Measurements from ENCODE around the gene CPA5. TPM values are rescaled to one million over a fixed set of nuclear protein-coding genes. Genes with fewer than 3 reads are reported as not detected.
A peak's percentile ranks its signal among the peaks of the same experiment; 100 is the strongest.

Gene CPA5
- total RNA-seq, 6 experiments from 2014 or later: not detected

DNA sequence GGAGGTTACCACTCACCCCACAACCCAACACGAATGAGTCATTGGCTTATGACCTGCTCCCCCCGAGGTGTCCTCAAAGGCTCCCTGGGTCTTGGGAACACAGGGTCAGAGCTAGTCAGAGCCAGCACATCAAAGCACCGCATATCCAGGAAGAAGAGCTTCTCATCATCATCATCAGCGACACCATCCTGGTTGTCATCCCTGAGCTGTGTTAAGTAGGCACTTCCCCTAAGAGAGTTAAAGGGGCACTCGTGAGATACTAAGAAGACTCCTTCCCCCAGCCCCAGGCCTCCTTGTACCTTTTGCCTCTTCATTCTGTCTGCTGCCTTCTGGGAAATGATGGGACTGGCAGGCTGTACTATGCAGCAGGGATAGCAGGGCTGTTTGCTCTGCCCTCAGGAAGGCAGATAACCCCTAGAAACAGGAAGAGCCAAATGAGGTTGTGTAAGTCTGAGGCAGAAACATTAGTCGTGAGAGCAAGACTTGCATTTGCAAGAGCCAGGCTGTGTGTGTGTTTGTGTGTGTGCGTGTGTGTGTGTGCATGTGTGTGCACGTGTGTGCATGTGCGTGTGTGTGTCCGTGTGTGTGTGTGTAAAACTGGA lies 24.6 kb downstream of the CPA5 start:
- no peak overlapping the region for H3K4me3 ChIP-seq
- WGBS (ENCODE audit: insufficient coverage, low coverage, low lambda C conversion rate, missing lambda C conversion rate): 13% methylated on average over 6 of the region's 10 CpGs
- H3K27me3 ChIP-seq: no peaks in the 10 kb centered on the region
- H3K36me3 ChIP-seq: no peaks in the 10 kb centered on the region
- DNase-seq (peak in 2 of 3 donors; percentile 33 to 48), ATAC-seq (peak; percentile 63 to 84 (median 68))
- peaks cover 0 to 5% (median 0%) of the 10 kb centered on the region in 4 donors for H3K4me1 ChIP-seq
- peak overlapping the region in 1 of 3 donors; percentile 36 for H3K27ac ChIP-seq
- no peaks in the 10 kb centered on the region for H3K9me3 ChIP-seq
- intact Hi-C loops (cut with DNase I): no loop called here
- TF ChIP-seq, protein P1, sequence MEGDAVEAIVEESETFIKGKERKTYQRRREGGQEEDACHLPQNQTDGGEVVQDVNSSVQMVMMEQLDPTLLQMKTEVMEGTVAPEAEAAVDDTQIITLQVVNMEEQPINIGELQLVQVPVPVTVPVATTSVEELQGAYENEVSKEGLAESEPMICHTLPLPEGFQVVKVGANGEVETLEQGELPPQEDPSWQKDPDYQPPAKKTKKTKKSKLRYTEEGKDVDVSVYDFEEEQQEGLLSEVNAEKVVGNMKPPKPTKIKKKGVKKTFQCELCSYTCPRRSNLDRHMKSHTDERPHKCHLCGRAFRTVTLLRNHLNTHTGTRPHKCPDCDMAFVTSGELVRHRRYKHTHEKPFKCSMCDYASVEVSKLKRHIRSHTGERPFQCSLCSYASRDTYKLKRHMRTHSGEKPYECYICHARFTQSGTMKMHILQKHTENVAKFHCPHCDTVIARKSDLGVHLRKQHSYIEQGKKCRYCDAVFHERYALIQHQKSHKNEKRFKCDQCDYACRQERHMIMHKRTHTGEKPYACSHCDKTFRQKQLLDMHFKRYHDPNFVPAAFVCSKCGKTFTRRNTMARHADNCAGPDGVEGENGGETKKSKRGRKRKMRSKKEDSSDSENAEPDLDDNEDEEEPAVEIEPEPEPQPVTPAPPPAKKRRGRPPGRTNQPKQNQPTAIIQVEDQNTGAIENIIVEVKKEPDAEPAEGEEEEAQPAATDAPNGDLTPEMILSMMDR (IDR thresholded peaks at IDR 0.05): no peak
- TF ChIP-seq POLR2A (IDR thresholded peaks at IDR 0.05): no peak

DNA sequence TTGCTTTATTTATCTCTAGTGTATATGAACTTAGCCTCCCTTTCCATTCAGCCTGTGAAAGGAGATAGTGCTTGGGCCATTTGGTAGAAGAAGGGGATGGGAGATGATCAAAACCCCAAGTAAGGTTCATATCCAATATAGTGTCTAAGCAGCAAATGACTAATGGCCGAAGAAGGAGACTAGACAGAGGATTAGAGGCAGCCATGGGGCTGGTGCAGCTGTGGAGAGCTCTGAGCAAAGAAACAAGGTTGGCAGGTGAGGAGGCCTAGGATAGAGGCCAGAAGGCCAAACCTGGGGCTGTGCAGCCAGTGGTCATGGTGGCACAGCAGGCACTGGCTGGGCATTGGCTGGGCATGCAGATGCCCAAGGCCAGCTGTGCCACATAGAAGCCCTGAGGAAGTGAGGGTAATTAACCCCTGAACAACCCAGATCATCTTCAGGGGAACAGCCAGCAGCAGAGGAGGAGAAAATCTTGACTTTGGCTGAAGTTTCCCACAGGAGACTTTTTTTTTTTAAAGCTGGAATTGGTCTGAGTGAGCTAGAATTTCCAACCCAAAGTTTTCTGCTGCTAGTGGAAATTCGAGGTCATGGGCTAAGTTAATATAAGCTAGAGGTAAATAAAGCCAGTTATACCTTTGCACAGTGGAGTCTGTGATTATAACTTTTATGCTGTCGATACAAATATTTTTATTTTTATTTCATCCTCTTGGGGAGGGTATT lies 25.4 kb downstream of the CPA5 start:
- Histone ChIP-seq H3K27me3 (no peaks in the 10 kb centered on the region), H3K9me3 (no peaks in the 10 kb centered on the region), H3K27ac (no peak overlapping the region), H3K4me1 (peaks cover 0 to 5% (median 0%) of the 10 kb centered on the region in 4 donors), H3K4me3 (no peak overlapping the region), H3K36me3 (no peaks in the 10 kb centered on the region)
- intact Hi-C loops (cut with DNase I): no loop called here
- ATAC-seq (no peak), DNase-seq (peak in 1 of 3 donors; percentile 26)
- TF ChIP-seq, protein P1 (IDR thresholded peaks at IDR 0.05): no peak
- TF ChIP-seq POLR2A (IDR thresholded peaks at IDR 0.05): no peak
- WGBS (ENCODE audit: insufficient coverage, low coverage, low lambda C conversion rate, missing lambda C conversion rate): 52% methylated on average over 3 of the region's 3 CpGs

DNA sequence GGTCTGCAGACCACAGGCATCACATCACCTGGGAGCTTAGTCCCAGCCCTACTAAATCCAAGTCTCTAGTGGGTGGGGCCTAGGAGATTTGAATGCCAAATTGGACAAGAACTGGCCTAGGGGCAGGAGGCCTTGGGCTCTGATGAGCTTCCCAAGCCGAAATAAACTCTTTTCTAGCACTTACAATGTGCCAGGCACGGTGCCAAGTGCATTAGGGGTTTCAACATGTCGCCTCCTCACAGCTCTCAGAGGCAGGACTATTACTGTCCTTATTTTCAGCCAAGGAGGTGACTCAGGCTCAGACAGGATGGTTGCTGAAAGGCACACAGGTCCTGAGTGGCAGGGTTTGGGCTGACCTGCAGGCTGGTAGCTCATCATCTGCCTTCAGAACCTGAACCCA lies 26.4 kb downstream of the CPA5 start:
- Histone ChIP-seq H3K27me3 (no peaks in the 10 kb centered on the region), H3K4me1 (peaks cover 0 to 5% (median 0%) of the 10 kb centered on the region in 4 donors), H3K27ac (no peak overlapping the region), H3K9me3 (no peaks in the 10 kb centered on the region), H3K36me3 (no peaks in the 10 kb centered on the region), H3K4me3 (no peak overlapping the region)
- ATAC-seq (no peak), DNase-seq (peak in 1 of 3 donors; percentile 15)
- intact Hi-C loops (cut with DNase I): no loop called here
- TF ChIP-seq, protein P1 (IDR thresholded peaks at IDR 0.05): no peak
- no peak for TF ChIP-seq POLR2A (IDR thresholded peaks at IDR 0.05)
- no CpG with 5 or more reads among the region's 3 CpGs for WGBS (ENCODE audit: insufficient coverage, low coverage, low lambda C conversion rate, missing lambda C conversion rate)

DNA sequence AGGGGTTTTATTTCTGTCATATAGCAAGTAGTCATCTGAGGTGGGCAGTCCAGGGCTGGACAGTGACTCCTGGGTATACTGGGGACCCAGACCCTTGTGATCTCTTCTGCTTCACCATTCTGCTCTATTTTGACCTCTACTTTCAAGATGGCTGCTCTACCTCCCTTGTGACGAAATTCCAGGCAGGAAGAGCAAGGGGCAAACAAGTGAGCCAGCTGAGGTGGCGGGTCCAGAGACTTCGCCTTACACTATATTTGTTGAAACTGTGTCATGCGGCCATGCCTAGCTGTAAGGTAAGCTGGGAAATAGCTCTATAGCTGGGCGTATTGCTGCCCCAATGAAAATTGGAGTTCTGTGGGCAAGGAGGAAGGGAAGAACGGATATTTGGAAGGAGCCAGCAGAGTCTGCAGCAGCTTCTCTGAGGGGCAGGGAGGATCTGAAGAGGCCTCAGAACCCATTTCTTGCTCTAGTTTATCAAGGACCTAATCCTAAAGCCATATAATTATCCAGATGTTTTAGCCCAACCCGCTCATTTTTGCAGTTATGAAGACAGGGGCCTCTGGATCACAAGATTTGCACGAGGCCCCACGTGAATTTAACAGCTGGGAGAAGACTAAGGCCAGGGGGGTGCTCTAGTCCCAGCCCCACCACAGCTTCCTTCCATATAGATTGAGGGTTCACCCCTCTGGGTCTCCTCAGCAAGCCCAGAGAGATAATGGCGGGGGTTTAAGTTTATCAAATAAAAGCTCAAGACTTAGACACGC lies 28.0 kb downstream of the CPA5 start:
- Histone ChIP-seq H3K4me1 (peaks cover 0 to 5% (median 0%) of the 10 kb centered on the region in 4 donors), H3K4me3 (no peak overlapping the region), H3K9me3 (no peaks in the 10 kb centered on the region), H3K36me3 (no peaks in the 10 kb centered on the region), H3K27me3 (no peaks in the 10 kb centered on the region), H3K27ac (peak overlapping the region; percentile 40 to 78 (median 53))
- 56% methylated on average over 9 of the region's 11 CpGs for WGBS (ENCODE audit: insufficient coverage, low coverage, low lambda C conversion rate, missing lambda C conversion rate)
- intact Hi-C loops (cut with DNase I): no loop called here
- no peak for ATAC-seq
- no peak for DNase-seq
- no peak for TF ChIP-seq POLR2A (IDR thresholded peaks at IDR 0.05)
- TF ChIP-seq, protein P1 (IDR thresholded peaks at IDR 0.05): no peak

Data from right lobe of liver (tissue), 6 donors.